H1 (cell line): ENCODE measurements around the gene RNF130. TPM values are rescaled to one million over a fixed set of nuclear protein-coding genes. Genes with fewer than 3 reads are reported as not detected.

ENCODE experiments used
- CTCF ChIA-PET: fragments of 300-600 bp; sonication (Branson Sonifier 250); formaldehyde crosslinking; loops from one replicate; lab custom pipeline; 2021; ENCODE audit not compliant: partially characterized antibody; lab: Charles Lee
- POLR2A ChIA-PET: fragments of 300-600 bp; sonication (Branson Sonifier 250); formaldehyde crosslinking; loops from one replicate; lab custom pipeline; 2021; ENCODE audit warnings: inconsistent platforms; ENCODE audit not compliant: partially characterized antibody; lab: Charles Lee
- DNase-seq, 2 experiments: peaks; one replicate each; pipeline versions ENCODE4 v3.0.0 to v3.0.0-alpha.2; 2010 to 2022; ENCODE audit warnings: low spot score in 2 of 2, low read depth in 1 of 2, mixed read lengths in 1 of 2
- FAIRE-seq: peaks from 2 replicates; lab custom pipeline; 2011; peaks lifted over from hg19 to GRCh38; lab: Jason Lieb, UNC
- H2AFZ ChIP-seq: 2 replicates; pipeline ENCODE4 v1.8.1; 2012; ENCODE audit warnings: low read length, inconsistent platforms
- H2AK5ac ChIP-seq: 2 replicates; pipeline ENCODE4 v1.6.1; 2013; ENCODE audit warnings: low read depth, low read length
- H2BK120ac ChIP-seq: replicated peaks from 2 replicates; pipeline ENCODE3; 2013; ENCODE audit warnings: low read depth, low read length, inconsistent platforms
- H2BK12ac ChIP-seq: 2 replicates; pipeline ENCODE4 v1.6.1; 2013; ENCODE audit warnings: low read depth, low read length
- H2BK15ac ChIP-seq: 2 replicates; pipeline ENCODE4 v1.6.1; 2013; ENCODE audit warnings: low read length
- H2BK20ac ChIP-seq: 2 replicates; pipeline ENCODE4 v1.6.1; 2013; ENCODE audit warnings: low read length
- H2BK5ac ChIP-seq: 2 replicates; pipeline ENCODE4 v1.6.1; 2013; ENCODE audit warnings: low read depth, low read length
- H3K14ac ChIP-seq: 2 replicates; pipeline ENCODE4 v1.6.1; 2013; ENCODE audit warnings: inconsistent platforms; ENCODE audit not compliant: insufficient read length
- H3K18ac ChIP-seq: 2 replicates; pipeline ENCODE4 v1.6.1; 2013; ENCODE audit warnings: low read length; ENCODE audit errors: extremely low read depth
- H3K23ac ChIP-seq: 2 replicates; pipeline ENCODE4 v1.6.1; 2013; ENCODE audit warnings: inconsistent platforms; ENCODE audit not compliant: insufficient read length
- H3K23me2 ChIP-seq: 2 replicates; pipeline ENCODE4 v1.6.1; 2013; ENCODE audit warnings: low read depth, low read length
- H3K27ac ChIP-seq: 2 replicates; pipeline ENCODE4 v1.6.1; 2011; ENCODE audit warnings: low read depth, low read length, inconsistent platforms
- H3K27me3 ChIP-seq, 4 experiments: replicated peaks in 1 of 4; 1 replicate in 1 of 4; 2 replicates in 3 of 4; pipeline versions ENCODE4 v1.6.1 to v1.8.1; 2011 to 2013; ENCODE audit warnings: low read length in 3 of 4, mild to moderate bottlenecking in 3 of 4, inconsistent platforms in 2 of 4, mixed read lengths in 2 of 4, moderate library complexity in 1 of 4; ENCODE audit not compliant: control insufficient read depth in 3 of 4, insufficient read depth in 3 of 4; ENCODE audit errors: extremely low read depth in 1 of 4
- H3K36me3 ChIP-seq, 4 experiments: 2 replicates each; pipeline versions ENCODE4 v1.6.1 to v1.8.1; 2011 to 2013; ENCODE audit warnings: mild to moderate bottlenecking in 4 of 4, low read length in 3 of 4, moderate library complexity in 2 of 4, control low read depth in 1 of 4, inconsistent platforms in 1 of 4; ENCODE audit not compliant: insufficient read depth in 4 of 4, control insufficient read depth in 2 of 4
- H3K4ac ChIP-seq: replicated peaks from 2 replicates; pipeline ENCODE3; 2013; ENCODE audit warnings: low read length, low read depth, mixed read lengths, inconsistent platforms; ENCODE audit not compliant: insufficient read length
- H3K4me1 ChIP-seq, 4 experiments: replicated peaks in 1 of 4; 1 replicate in 1 of 4; 2 replicates in 3 of 4; pipeline versions ENCODE4 v1.6.1 to v1.8.1; 2011 to 2013; ENCODE audit warnings: low read length in 3 of 4, inconsistent platforms in 2 of 4, mixed read lengths in 1 of 4; ENCODE audit not compliant: insufficient read depth in 4 of 4, control insufficient read depth in 3 of 4
- H3K4me2 ChIP-seq, 2 experiments: 2 replicates each; pipeline versions ENCODE4 v1.6.1 to v1.8.1; 2011 to 2013; ENCODE audit warnings: low read depth in 2 of 2, low read length in 2 of 2, control low read depth in 1 of 2, inconsistent platforms in 1 of 2, mild to moderate bottlenecking in 1 of 2; ENCODE audit not compliant: insufficient read depth in 1 of 2
- H3K4me3 ChIP-seq, 4 experiments: fragments of 200-600, 300-600 bp in 1 of 4; sonication (generic), shearing (Covaris generic), sonication (Bioruptor Twin) in 1 of 4; 2 replicates each; pipeline versions ENCODE4 v1.5.1 to v1.8.1; 2011 to 2016; ENCODE audit warnings: low read length in 4 of 4, low read depth in 3 of 4, control low read depth in 2 of 4, inconsistent platforms in 2 of 4, mild to moderate bottlenecking in 2 of 4, mixed read lengths in 1 of 4, moderate library complexity in 1 of 4; ENCODE audit not compliant: insufficient read depth in 2 of 4; ENCODE audit errors: extremely low read depth in 1 of 4
- H3K56ac ChIP-seq: replicated peaks from 2 replicates; pipeline ENCODE3; 2013; ENCODE audit warnings: low read depth, mild to moderate bottlenecking, mixed read lengths, low read length, inconsistent platforms; ENCODE audit not compliant: insufficient read length
- H3K79me1 ChIP-seq: 2 replicates; pipeline ENCODE4 v1.6.1; 2013; ENCODE audit warnings: low read depth, low read length, control low read depth
- H3K79me2 ChIP-seq, 2 experiments: 2 replicates each; pipeline versions ENCODE4 v1.6.1 to v1.8.1; 2012 to 2013; ENCODE audit warnings: low read length in 2 of 2, mild to moderate bottlenecking in 2 of 2, inconsistent platforms in 1 of 2; ENCODE audit not compliant: insufficient read depth in 2 of 2, control insufficient read depth in 1 of 2
- H3K9ac ChIP-seq, 4 experiments: replicated peaks in 1 of 4; 1 replicate in 1 of 4; 2 replicates in 3 of 4; pipeline versions ENCODE4 v1.6.1 to v1.8.1; 2011 to 2013; ENCODE audit warnings: low read depth in 3 of 4, low read length in 3 of 4, control low read depth in 2 of 4, mild to moderate bottlenecking in 2 of 4, moderate library complexity in 2 of 4, inconsistent platforms in 1 of 4; ENCODE audit errors: extremely low read depth in 1 of 4
- H3K9me3 ChIP-seq, 2 experiments: 2 replicates each; pipeline versions ENCODE4 v1.6.1 to v1.8.1; 2012 to 2013; ENCODE audit warnings: mild to moderate bottlenecking in 2 of 2, moderate library complexity in 2 of 2, control low read depth in 1 of 2, inconsistent platforms in 1 of 2, low read depth in 1 of 2, low read length in 1 of 2, mixed read lengths in 1 of 2; ENCODE audit not compliant: insufficient read depth in 2 of 2
- H4K20me1 ChIP-seq, 2 experiments: replicated peaks in 1 of 2; 2 replicates each; pipeline versions ENCODE3 to v1.8.1; 2011 to 2013; ENCODE audit warnings: inconsistent platforms in 2 of 2, low read length in 2 of 2, mild to moderate bottlenecking in 1 of 2; ENCODE audit not compliant: insufficient read depth in 2 of 2, control insufficient read depth in 1 of 2
- H4K5ac ChIP-seq: 2 replicates; pipeline ENCODE4 v1.6.1; 2013; ENCODE audit warnings: low read length, low read depth, mixed read lengths, inconsistent platforms; ENCODE audit not compliant: insufficient read length
- H4K8ac ChIP-seq: 2 replicates; pipeline ENCODE4 v1.8.0; 2013; ENCODE audit warnings: mild to moderate bottlenecking, moderate library complexity, low read length, inconsistent platforms; ENCODE audit not compliant: insufficient read depth; ENCODE audit errors: extremely low read depth
- H4K91ac ChIP-seq: replicated peaks from 2 replicates; pipeline ENCODE3; 2013; ENCODE audit warnings: low read length, mixed read lengths, inconsistent platforms; ENCODE audit not compliant: insufficient read length
- BRCA1 ChIP-seq: IDR thresholded peaks from 2 replicates; pipeline ENCODE4 v1.6.1; 2012; ENCODE audit warnings: low read depth, low read length, improper control_type of control experiment
- CBX8 ChIP-seq: fragments of 300-800, 300-1000 bp; sonication (generic); IDR thresholded peaks from 2 replicates; pipeline ENCODE4 v1.7.1; 2016; ENCODE audit warnings: low read depth, low read length, borderline replicate concordance
- CREB1 ChIP-seq: IDR thresholded peaks from 2 replicates; pipeline ENCODE4 v1.6.1; 2012; ENCODE audit warnings: inconsistent platforms
- KDM4A ChIP-seq: IDR thresholded peaks from one replicate; pipeline ENCODE4 v1.7.1; 2012; ENCODE audit warnings: low read depth, mild to moderate bottlenecking, moderate library complexity, low read length, inconsistent platforms; ENCODE audit not compliant: severe bottlenecking
- MAFK ChIP-seq: IDR thresholded peaks from 2 replicates; pipeline ENCODE4 v1.6.1; 2012; ENCODE audit warnings: low read depth, mild to moderate bottlenecking, improper control_type of control experiment, low read length
- RBBP5 ChIP-seq: IDR thresholded peaks from 2 replicates; pipeline ENCODE4 v1.7.1; 2012; ENCODE audit warnings: low read depth, mild to moderate bottlenecking, inconsistent platforms, low read length, moderate library complexity, borderline replicate concordance
- RFX5 ChIP-seq: IDR thresholded peaks from 2 replicates; pipeline ENCODE4 v1.6.1; 2011; ENCODE audit warnings: low read depth, low read length, improper control_type of control experiment, borderline replicate concordance
- RXRA ChIP-seq: IDR thresholded peaks from 2 replicates; pipeline ENCODE4 v1.6.1; 2011; ENCODE audit warnings: low read depth, mild to moderate bottlenecking, low read length, moderate library complexity; ENCODE audit not compliant: insufficient read depth
- SIX5 ChIP-seq: IDR thresholded peaks from 2 replicates; pipeline ENCODE4 v1.6.1; 2011; ENCODE audit warnings: mild to moderate bottlenecking, low read depth, low read length
- TBP ChIP-seq: IDR thresholded peaks from 2 replicates; pipeline ENCODE4 v1.6.1; 2011; ENCODE audit warnings: low read depth, low read length, improper control_type of control experiment
- WGBS, 2 experiments: shearing (Covaris generic) in 1 of 2; methylation state at CpG; one replicate each; pipeline versions ENCODE4 v1.1.6 to v1.1.7; 2013 to 2015; ENCODE audit warnings: low lambda C conversion rate in 2 of 2, mixed read lengths in 2 of 2, inconsistent platforms in 1 of 2, low coverage in 1 of 2, missing lambda C conversion rate in 1 of 2; ENCODE audit not compliant: insufficient replicate concordance in 2 of 2, insufficient coverage in 1 of 2, insufficient read length in 1 of 2; ENCODE audit errors: extremely low coverage in 1 of 2, missing lambda C conversion rate in 1 of 2; 5-methylcytosine and 5-hydroxymethylcytosine counted together
- polyA plus RNA-seq, 7 experiments: library from polyadenylated mRNA; depleted of rRNA in 3 of 7; stranded (reverse) in 5 of 7; unstranded in 2 of 7; fragments of >200 nt in 5 of 7; fragments of 200-250 nt in 2 of 7; gene quantifications; 1 replicate in 5 of 7; 2 replicates in 1 of 7; 4 replicates in 1 of 7; pipeline versions ENCODE4 v1.2.1 to v1.2.3, GENCODE V29; 2011 to 2013; ENCODE audit warnings: missing spikeins in 2 of 7, mixed read lengths in 2 of 7
- total RNA-seq: library from RNA; stranded (reverse); fragmentation: NEBNext Ultra II Directional; extraction: Animal tissue kit (Norgen Biotek cat#: 25700); gene quantifications from 2 replicates; pipeline ENCODE4 v1.2.1, GENCODE V29; 2021

The RNF130 gene
- total and polyA plus RNA-seq, 2 of the 8 experiments (the other 6 are each of a cell fraction or from before 2014, with no cell fraction given), result 65.1 to 70.0 TPM

GRCh38 chr5:179913461-179913860 lies 158.1 kb downstream of the RNF130 start:
- Histone ChIP-seq H2BK12ac (no peak overlapping the region), H3K27me3 (no peaks in the 10 kb centered on the region; a peak in 1 of 7 replicates), H3K79me2 (no peaks in the 10 kb centered on the region), H2BK5ac (no peak overlapping the region), H2AK5ac (no peak overlapping the region), H3K79me1 (no peaks in the 10 kb centered on the region), H3K23ac (no peak overlapping the region), H3K9ac (no peak overlapping the region), H3K56ac (no peak overlapping the region), H3K4me1 (peaks cover 0 to 8% (median 4%) of the 10 kb centered on the region in 4 experiments; a peak in 6 of 7 replicates), H3K27ac (no peak overlapping the region), H2BK120ac (no peak overlapping the region), H3K9me3 (no peaks in the 10 kb centered on the region; a peak in 1 of 4 replicates), H4K20me1 (no peaks in the 10 kb centered on the region), H4K8ac (no peak overlapping the region), H3K18ac (no peak overlapping the region), H3K4me3 (no peak overlapping the region), H4K5ac (no peak overlapping the region), H3K14ac (no peak overlapping the region), H2BK15ac (no peak overlapping the region), H3K4me2 (no peak overlapping the region), H2AFZ (no peak overlapping the region), H3K4ac (no peak overlapping the region), H3K23me2 (no peaks in the 10 kb centered on the region), H4K91ac (no peak overlapping the region), H3K36me3 (no peaks in the 10 kb centered on the region), H2BK20ac (no peak overlapping the region)
- DNase-seq (no peak), FAIRE-seq (no peak)
- WGBS, 2 experiments, result 98% methylated on average over 9 of the region's 9 CpGs; no CpG with 5 or more reads in 1 of the 2 experiments
- CTCF ChIA-PET, result interaction anchor here (1.1 to 2.4 kb wide), 3 partner anchors 57 to 112 kb away, joined by 4 to 14 read pairs (median 5); no protein-coding TSS in a partner anchor
- POLR2A ChIA-PET, result no interaction called here
- TF ChIP-seq TBP (no peak), MAFK (no peak), RFX5 (no peak), KDM4A (no peak), CREB1 (no peak), CBX8 (no peak), RXRA (no peak), SIX5 (no peak), RBBP5 (no peak), BRCA1 (no peak)
